SK-N-MC (cell line): ENCODE results near the gene AOPEP.
A peak's percentile ranks its signal among the peaks of the same experiment; 100 is the strongest.

Experiments
- DNase-seq: peaks from one replicate; pipeline ENCODE4 v3.0.0-alpha.2; 2011; ENCODE audit warnings: low read depth, low spot score
- H3K27ac ChIP-seq: fragments of 200-600 bp; sonication (generic); 2 replicates; pipeline ENCODE4 v1.5.1; 2016; ENCODE audit warnings: mixed run types
- H3K36me3 ChIP-seq: fragments of 200-600 bp; sonication (generic); 2 replicates; pipeline ENCODE4 v1.6.1; 2017; ENCODE audit warnings: antibody characterized with exemption, low read length, mixed read lengths; ENCODE audit not compliant: insufficient read depth
- H3K4me3 ChIP-seq: fragments of 200-600 bp; sonication (generic); 2 replicates; pipeline ENCODE4 v1.5.1; 2016
- H3K9ac ChIP-seq: fragments of 200-600 bp; sonication (generic); 2 replicates; pipeline ENCODE4 v1.8.0; 2017; ENCODE audit warnings: mixed run types, mixed read lengths; ENCODE audit not compliant: insufficient read length
- H3K9me3 ChIP-seq: fragments of 200-600 bp; sonication (generic); 2 replicates; pipeline ENCODE4 v1.6.1; 2017; ENCODE audit warnings: low read depth, mild to moderate bottlenecking, antibody characterized with exemption, low read length, moderate library complexity, mixed read lengths
- EZH2 ChIP-seq: fragments of 200-600 bp; sonication (generic); IDR thresholded peaks from one replicate; pipeline ENCODE4 v1.6.1; 2017; ENCODE audit warnings: antibody characterized with exemption
- FOXP2 ChIP-seq: optimal IDR thresholded peaks from 2 replicates; pipeline ENCODE3; 2011; ENCODE audit warnings: mild to moderate bottlenecking, moderate library complexity; ENCODE audit not compliant: insufficient read depth; ENCODE audit errors: extremely low read length, control extremely low read depth
- POLR2AphosphoS5 ChIP-seq: IDR thresholded peaks from 2 replicates; pipeline ENCODE4 v1.6.1; 2012; ENCODE audit warnings: mild to moderate bottlenecking, low read depth, low read length, borderline replicate concordance

The AOPEP gene

DNA sequence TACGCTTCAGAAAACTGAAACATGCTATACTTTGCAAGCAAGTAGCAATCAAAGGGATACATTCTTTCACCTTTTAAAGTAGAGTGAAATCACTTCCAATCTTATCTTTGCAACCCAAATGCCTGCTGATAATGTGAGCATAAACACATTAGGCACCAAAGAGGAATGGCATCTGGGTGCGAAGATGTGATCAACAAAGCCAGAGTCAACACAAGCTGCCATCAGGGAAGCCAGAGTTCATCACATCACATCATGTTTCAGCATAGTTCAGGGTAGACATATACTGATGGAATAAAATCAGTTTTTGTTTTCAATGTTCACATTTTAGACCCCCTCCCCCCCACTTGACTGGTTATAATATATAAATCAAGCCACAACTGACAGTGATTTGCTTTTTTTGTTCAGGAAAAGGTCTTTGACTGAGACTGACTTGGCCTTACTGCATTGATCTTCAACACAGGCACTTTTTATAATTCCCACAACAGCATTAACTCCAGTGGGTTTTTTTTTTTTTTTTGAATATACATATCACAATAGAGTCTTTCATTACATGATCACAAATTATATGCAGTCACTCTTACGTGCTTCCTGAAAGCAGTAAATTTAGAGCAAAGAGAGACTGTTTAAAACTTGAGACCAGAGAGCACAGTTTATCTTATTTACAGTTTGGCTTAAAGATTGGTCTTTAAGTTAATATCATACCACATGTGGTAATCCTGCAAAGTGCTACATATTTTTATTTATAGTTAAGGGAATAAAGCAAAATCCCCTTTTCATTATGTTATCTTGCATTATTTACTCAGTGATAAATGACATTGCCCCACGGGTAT, 20.3 kb downstream of the AOPEP start:
- Histone ChIP-seq H3K9ac (no peak overlapping the region), H3K9me3 (0 out of 2 replicates have a peak, but pooled peaks cover 2% of the 10 kb centered on the region), H3K4me3 (no peak overlapping the region), H3K27ac (peak overlapping the region; percentile 28; the same call in 1 of the 2 replicates), H3K36me3 (peaks cover 24% of the 10 kb centered on the region)
- DNase-seq = no peak
- no peak for TF ChIP-seq FOXP2
- no peak for TF ChIP-seq POLR2AphosphoS5

DNA sequence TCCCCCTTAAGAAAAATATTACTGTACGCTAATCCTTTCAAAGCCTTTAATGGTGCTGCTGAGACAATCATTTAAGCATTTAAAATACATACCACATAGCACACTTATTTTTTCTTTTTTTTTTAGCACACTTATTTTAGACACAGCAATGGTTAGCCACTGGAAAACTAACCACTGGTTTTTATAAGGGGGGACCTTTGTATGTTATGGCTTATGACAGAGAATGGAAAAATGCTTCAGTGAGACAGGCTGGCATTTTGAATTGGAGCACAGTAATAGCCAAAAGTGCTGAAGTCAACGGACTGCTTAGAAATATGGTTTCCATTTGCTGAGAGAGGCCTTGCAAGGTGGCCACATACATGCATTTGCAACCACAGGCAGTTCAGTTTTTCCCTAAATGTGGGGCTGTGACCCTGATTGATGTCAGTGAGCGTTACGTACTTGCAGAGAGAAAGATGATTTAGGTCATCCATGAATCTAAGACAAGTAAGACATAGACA, 28.5 kb downstream of the AOPEP start:
- Histone ChIP-seq H3K9me3 (no peaks in the 10 kb centered on the region), H3K9ac (no peak overlapping the region), H3K4me3 (no peak overlapping the region), H3K27ac (no peak overlapping the region), H3K36me3 (peaks cover 9% of the 10 kb centered on the region; the same call in 1 of the 2 replicates)
- TF ChIP-seq POLR2AphosphoS5 (no peak), FOXP2 (no peak), EZH2 (no peak)
- DNase-seq = no peak

DNA sequence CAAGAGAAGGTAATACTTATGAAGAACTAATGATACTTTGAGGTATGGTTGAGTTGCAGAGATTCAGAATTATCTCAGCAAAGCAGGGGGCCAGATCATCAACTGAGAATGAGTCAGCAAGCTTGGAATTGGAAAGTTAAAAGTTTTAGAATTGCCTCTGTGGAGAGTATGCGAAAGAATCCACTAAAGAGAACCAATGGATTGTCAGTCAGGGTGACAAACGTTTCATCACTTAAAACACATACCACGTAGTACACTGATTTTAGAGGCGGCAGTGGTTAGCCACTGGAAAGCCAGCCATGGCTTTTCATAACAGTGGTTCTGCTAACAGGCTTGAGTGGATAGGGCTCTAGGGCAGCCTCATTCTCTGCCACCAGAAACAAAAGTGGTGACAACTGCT, 30.7 kb downstream of the AOPEP start:
- 0 out of 2 replicates have a peak overlapping the region, but pooled peaks have one; percentile 49 for H3K27ac ChIP-seq
- H3K9me3 ChIP-seq = no peaks in the 10 kb centered on the region
- no peak overlapping the region for H3K9ac ChIP-seq
- TF ChIP-seq FOXP2 (no peak), EZH2 (no peak), POLR2AphosphoS5 (no peak)
- H3K36me3 ChIP-seq = peaks cover 18% of the 10 kb centered on the region; the same call in 1 of the 2 replicates
- H3K4me3 ChIP-seq = no peak overlapping the region
- DNase-seq = no peak

DNA sequence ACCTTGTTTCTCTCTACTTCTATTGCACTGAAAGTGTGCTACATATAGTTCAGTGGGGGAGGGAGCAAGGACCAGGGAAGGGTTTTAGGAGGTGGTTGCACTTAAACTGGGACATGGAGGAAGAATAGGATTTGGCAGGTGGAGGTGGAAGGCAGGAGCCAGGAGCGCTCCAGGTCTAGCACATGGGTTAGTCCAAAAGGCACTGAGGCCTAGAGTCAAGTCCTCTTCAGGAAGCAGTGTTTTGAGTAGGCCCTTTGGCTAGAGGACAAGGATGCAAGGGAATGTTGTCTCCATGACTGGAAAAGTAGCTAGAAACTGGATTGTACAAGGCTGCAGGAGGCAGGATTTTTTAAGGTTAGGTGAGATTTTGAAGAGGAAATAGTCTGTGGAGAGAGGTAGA, 31.5 kb downstream of the AOPEP start:
- Histone ChIP-seq H3K4me3 (no peak overlapping the region), H3K9me3 (no peaks in the 10 kb centered on the region), H3K9ac (no peak overlapping the region), H3K36me3 (peaks cover 18% of the 10 kb centered on the region; the same call in 1 of the 2 replicates), H3K27ac (no peak overlapping the region)
- DNase-seq = no peak
- TF ChIP-seq EZH2 = no peak
- TF ChIP-seq FOXP2 = no peak
- TF ChIP-seq POLR2AphosphoS5 = no peak

DNA sequence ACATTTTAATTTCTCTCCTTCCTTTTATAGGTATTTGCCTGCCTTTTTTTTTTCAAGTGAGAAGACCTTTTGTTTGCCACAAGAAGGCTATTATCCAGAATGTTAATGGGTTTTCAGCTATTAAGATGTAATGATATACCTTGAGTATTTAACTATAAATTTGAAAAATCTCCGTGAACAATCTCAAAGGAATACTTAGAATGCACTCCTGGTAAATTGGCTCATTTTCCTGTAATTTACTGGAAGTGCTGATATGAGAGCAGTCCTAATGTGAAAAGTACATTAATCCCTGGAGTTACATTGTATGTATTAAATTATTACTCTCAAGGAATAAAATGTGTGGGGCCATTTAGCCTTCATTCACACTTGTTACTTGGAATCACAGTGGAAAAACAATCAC, 32.4 kb downstream of the AOPEP start:
- TF ChIP-seq EZH2 (no peak), POLR2AphosphoS5 (no peak), FOXP2 (no peak)
- no peaks in the 10 kb centered on the region for H3K9me3 ChIP-seq
- no peak overlapping the region for H3K4me3 ChIP-seq
- peaks cover 18% of the 10 kb centered on the region; the same call in 1 of the 2 replicates for H3K36me3 ChIP-seq
- no peak overlapping the region for H3K27ac ChIP-seq
- no peak overlapping the region for H3K9ac ChIP-seq
- no peak for DNase-seq

DNA sequence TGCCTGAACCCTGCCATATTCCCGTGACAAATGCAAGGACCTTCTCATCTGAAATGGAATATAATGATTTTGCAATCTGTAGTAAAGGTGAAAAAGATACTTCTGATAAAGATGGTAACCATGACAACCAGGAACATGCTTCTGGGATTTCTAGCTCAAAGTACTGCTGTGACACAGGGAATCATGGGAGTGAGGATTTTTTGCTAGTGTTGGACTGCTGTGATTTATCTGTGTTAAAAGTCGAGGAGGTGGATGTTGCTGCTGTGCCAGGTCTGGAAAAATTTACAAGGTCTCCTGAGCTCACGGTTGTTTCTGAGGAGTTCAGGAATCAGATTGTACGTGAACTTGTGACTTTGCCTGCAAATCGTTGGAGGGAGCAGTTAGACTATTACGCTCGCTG, 33.5 kb downstream of the AOPEP start:
- H3K36me3 ChIP-seq = peaks cover 18% of the 10 kb centered on the region; the same call in 1 of the 2 replicates
- H3K27ac ChIP-seq = no peak overlapping the region
- no peak for TF ChIP-seq FOXP2
- no peak for TF ChIP-seq POLR2AphosphoS5
- no peak for TF ChIP-seq EZH2
- no peak overlapping the region for H3K9ac ChIP-seq
- H3K9me3 ChIP-seq = no peaks in the 10 kb centered on the region
- no peak overlapping the region for H3K4me3 ChIP-seq
- no peak for DNase-seq

DNA sequence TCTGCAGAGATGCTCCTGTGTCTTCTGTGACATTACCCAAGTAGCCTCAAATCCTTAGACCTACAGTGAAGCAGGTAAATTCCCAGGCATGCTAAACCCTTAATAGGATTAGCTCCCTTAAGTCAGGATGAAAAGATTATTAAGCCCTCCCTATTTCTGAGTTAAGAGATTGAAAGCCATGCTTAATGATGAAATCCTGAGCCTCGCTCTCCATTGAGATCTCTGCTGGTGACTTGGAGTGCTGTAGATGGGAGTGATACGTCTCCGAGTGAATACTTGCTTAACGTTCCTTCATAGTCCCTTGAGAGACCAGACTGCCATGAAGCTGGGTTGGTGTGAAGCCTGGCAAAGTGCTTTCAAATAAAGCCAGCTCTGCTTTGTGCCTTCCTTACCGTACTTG, 34.2 kb downstream of the AOPEP start:
- H3K9ac ChIP-seq = no peak overlapping the region
- no peak overlapping the region for H3K4me3 ChIP-seq
- peaks cover 18% of the 10 kb centered on the region; the same call in 1 of the 2 replicates for H3K36me3 ChIP-seq
- H3K27ac ChIP-seq = no peak overlapping the region
- TF ChIP-seq POLR2AphosphoS5 (no peak), EZH2 (no peak), FOXP2 (no peak)
- no peaks in the 10 kb centered on the region for H3K9me3 ChIP-seq
- no peak for DNase-seq

DNA sequence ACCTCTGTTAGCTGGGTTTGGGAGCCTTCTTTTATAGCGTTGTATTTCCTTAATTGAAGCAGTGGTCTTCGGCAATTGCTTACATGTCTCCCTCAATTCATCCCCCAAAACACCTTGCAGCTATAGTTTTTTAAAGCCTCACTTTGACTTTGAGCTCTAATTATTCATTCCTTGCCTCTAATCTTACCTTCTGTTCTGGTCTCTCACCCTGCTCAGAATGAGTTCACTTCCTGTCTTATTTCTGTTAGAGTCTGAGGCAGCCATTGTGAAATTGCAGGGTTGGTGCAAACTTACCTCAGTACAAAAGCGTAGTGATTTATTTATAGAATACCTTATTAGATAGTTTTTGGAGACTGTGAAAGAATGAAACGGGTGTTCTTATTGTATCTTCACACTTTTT, 35.0 kb downstream of the AOPEP start:
- DNase-seq = no peak
- Histone ChIP-seq H3K9me3 (no peaks in the 10 kb centered on the region), H3K4me3 (no peak overlapping the region), H3K9ac (no peak overlapping the region), H3K36me3 (peaks cover 22% of the 10 kb centered on the region), H3K27ac (no peak overlapping the region)
- no peak for TF ChIP-seq FOXP2

DNA sequence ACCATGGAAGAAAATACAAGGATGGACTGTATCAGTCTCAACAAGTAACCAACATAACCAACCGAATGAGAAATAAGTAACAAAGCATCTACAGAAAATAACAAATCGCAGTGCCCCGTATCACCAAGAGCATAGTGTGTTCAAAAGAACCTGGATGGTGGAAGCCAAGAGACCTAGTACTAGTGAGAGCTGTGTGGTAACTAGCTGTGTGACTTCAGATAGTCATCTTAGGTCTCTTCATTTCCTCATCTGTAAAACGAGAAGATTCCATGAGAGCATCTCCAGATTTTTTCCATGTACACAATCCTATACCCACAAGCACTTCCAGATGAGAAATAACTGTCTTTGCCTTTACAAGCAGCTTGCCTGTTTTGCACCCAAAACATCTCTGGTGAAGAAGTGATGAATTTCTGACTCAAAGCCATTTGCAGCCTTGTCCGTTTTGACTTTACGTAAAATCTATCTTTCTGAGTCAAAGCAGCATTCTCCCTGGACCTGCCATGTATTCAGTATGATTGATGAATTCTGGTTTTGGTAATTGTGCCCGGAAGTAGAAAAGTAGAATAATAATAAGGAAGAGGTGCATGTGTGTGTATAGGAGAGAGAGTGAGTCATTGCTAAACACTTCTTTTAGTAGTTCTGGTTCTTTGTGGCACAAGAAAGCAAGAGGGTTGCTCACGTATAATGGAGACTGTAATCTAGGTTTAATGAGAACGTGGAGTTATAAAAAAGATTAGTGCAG, 41.0 kb downstream of the AOPEP start:
- Histone ChIP-seq H3K27ac (no peak overlapping the region), H3K4me3 (no peak overlapping the region), H3K36me3 (peaks cover 4% of the 10 kb centered on the region; the same call in 1 of the 2 replicates), H3K9ac (no peak overlapping the region), H3K9me3 (no peaks in the 10 kb centered on the region)
- TF ChIP-seq EZH2 = no peak
- no peak for TF ChIP-seq FOXP2
- no peak for TF ChIP-seq POLR2AphosphoS5
- no peak for DNase-seq
